Loucy (cell line): Measurements from ENCODE around the gene ZNF555.
A peak's percentile ranks its signal among the peaks of the same experiment; 100 is the strongest.
"Not testable (repeated sequence)": the region's sequence is repeated elsewhere in the genome, so short reads cannot be mapped to it uniquely, and the experiment has no call there.

Source experiments
- H2AFZ ChIP-seq: fragments of 200-600 bp; sonication (generic); 2 replicates; pipeline ENCODE4 v1.6.0; 2016; ENCODE audit warnings: antibody characterized with exemption, mild to moderate bottlenecking, low read length, moderate library complexity
- H3F3A ChIP-seq: fragments of 200-600 bp; 2 replicates; pipeline ENCODE4 v1.6.0; 2016; ENCODE audit warnings: antibody characterized with exemption, low read depth, mild to moderate bottlenecking
- H3K27me3 ChIP-seq: fragments of 200-600 bp; sonication (generic); 2 replicates; pipeline ENCODE4 v1.6.1; 2014; ENCODE audit warnings: low read length, mild to moderate bottlenecking; ENCODE audit not compliant: insufficient read depth, poor library complexity, severe bottlenecking
- H3K36me3 ChIP-seq: fragments of 200-600 bp; sonication (generic); 2 replicates; pipeline ENCODE4 v1.6.1; 2016; ENCODE audit warnings: low read length; ENCODE audit not compliant: insufficient read depth
- H3K4me1 ChIP-seq: fragments of 200-600 bp; sonication (generic); 2 replicates; pipeline ENCODE4 v1.5.1; 2014; ENCODE audit warnings: low read length, mild to moderate bottlenecking; ENCODE audit not compliant: insufficient read depth, poor library complexity, severe bottlenecking
- H3K4me2 ChIP-seq: fragments of 200-600 bp; sonication (generic); 2 replicates; pipeline ENCODE4 v1.6.0; 2014; ENCODE audit warnings: antibody characterized with exemption, low read length, low read depth, mild to moderate bottlenecking; ENCODE audit not compliant: poor library complexity, severe bottlenecking
- H3K4me3 ChIP-seq: fragments of 200-600 bp; sonication (generic); 2 replicates; pipeline ENCODE4 v1.5.1; 2014; ENCODE audit warnings: low read length, mild to moderate bottlenecking, mixed read lengths; ENCODE audit not compliant: poor library complexity, severe bottlenecking
- H3K79me2 ChIP-seq: fragments of 200-600 bp; sonication (generic); 2 replicates; pipeline ENCODE4 v1.6.1; 2014; ENCODE audit warnings: low read length; ENCODE audit not compliant: insufficient read depth
- H3K9ac ChIP-seq: fragments of 200-600 bp; sonication (generic); 2 replicates; pipeline ENCODE4 v1.6.0; 2014; ENCODE audit warnings: mild to moderate bottlenecking, low read depth, low read length, moderate library complexity; ENCODE audit not compliant: poor library complexity, severe bottlenecking
- H3K9me2 ChIP-seq: fragments of 200-600 bp; sonication (generic); replicated peaks from 2 replicates; pipeline ENCODE4 v1.6.1; 2016; ENCODE audit warnings: low read depth, low read length, mixed read lengths
- H3K9me3 ChIP-seq: fragments of 200-600 bp; sonication (generic); 2 replicates; pipeline ENCODE4 v1.6.1; 2014; ENCODE audit warnings: mild to moderate bottlenecking, antibody characterized with exemption, low read length, low read depth; ENCODE audit not compliant: insufficient read depth
- H4K20me1 ChIP-seq: fragments of 200-600 bp; sonication (generic); 2 replicates; pipeline ENCODE4 v1.6.0; 2014; ENCODE audit warnings: antibody characterized with exemption, low read length, mild to moderate bottlenecking; ENCODE audit not compliant: insufficient read depth, poor library complexity, severe bottlenecking
- CTCF ChIP-seq: fragments of 200-600 bp; sonication (generic); conservative IDR thresholded peaks from 2 replicates; pipeline ENCODE4 v1.5.1; 2014; ENCODE audit warnings: mild to moderate bottlenecking, antibody characterized with exemption, low read length
- EZH2phosphoT487 ChIP-seq: fragments of 200-600 bp; IDR thresholded peaks from 2 replicates; pipeline ENCODE4 v1.6.1; 2018; ENCODE audit warnings: antibody characterized with exemption, mild to moderate bottlenecking, moderate library complexity, borderline replicate concordance

The ZNF555 gene

DNA sequence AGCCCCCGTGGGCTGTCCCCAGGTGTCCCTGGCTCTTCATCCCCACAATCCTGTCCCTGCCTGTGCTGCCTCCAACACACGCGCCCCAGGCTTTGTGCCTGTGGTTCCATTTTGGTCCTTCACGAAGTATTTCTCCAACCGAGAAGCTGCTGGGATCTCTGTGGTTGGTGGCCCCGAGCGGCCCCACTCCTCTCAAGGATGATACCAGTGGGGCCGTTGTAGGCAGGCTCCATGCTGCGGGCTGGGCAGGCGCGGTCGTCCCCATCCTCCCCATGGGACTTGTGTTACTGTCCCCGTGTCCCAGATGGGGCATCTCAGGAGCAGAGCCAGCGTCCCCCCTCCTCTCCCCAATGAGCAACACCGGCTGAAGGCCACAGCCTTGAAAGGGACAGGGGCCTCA, 25.4 kb upstream of the ZNF555 start:
- no peaks in the 10 kb centered on the region for H3K9me3 ChIP-seq
- H3K4me2 ChIP-seq: no peak overlapping the region
- H3K79me2 ChIP-seq: no peaks in the 10 kb centered on the region; the same call in 1 of the 2 replicates
- H3K4me3 ChIP-seq: no peak overlapping the region
- no peaks in the 10 kb centered on the region for H4K20me1 ChIP-seq
- TF ChIP-seq EZH2phosphoT487: no peak
- TF ChIP-seq CTCF: no peak
- no peak overlapping the region for H2AFZ ChIP-seq
- no peaks in the 10 kb centered on the region for H3K4me1 ChIP-seq
- no peaks in the 10 kb centered on the region for H3F3A ChIP-seq
- H3K27me3 ChIP-seq: no peaks in the 10 kb centered on the region
- peaks cover 12% of the 10 kb centered on the region; the same call in 1 of the 2 replicates for H3K36me3 ChIP-seq
- no peaks in the 10 kb centered on the region for H3K9me2 ChIP-seq
- no peak overlapping the region for H3K9ac ChIP-seq

- Histone ChIP-seq H2AFZ (no peak overlapping the region), H3K27me3 (no peaks in the 10 kb centered on the region), H4K20me1 (no peaks in the 10 kb centered on the region), H3K4me2 (no peak overlapping the region), H3K79me2 (no peaks in the 10 kb centered on the region; the same call in 1 of the 2 replicates), H3K36me3 (peaks cover 5% of the 10 kb centered on the region; the same call in 1 of the 2 replicates), H3K4me1 (no peaks in the 10 kb centered on the region), H3F3A (no peaks in the 10 kb centered on the region), H3K4me3 (no peak overlapping the region), H3K9ac (no peak overlapping the region), H3K9me3 (no peaks in the 10 kb centered on the region), H3K9me2 (no peaks in the 10 kb centered on the region)
- TF ChIP-seq EZH2phosphoT487: no peak
- no peak for TF ChIP-seq CTCF
Measured at GRCh38 chr19:2816641-2817040, 24.6 kb upstream of the ZNF555 start.

GRCh38 chr19:2817237-2817829, 23.9 kb upstream of the ZNF555 start:
- H2AFZ ChIP-seq, H3K9ac ChIP-seq, H3F3A ChIP-seq, H3K4me3 ChIP-seq, H3K4me2 ChIP-seq, H3K36me3 ChIP-seq, H3K9me3 ChIP-seq, H4K20me1 ChIP-seq, H3K27me3 ChIP-seq, H3K79me2 ChIP-seq, H3K9me2 ChIP-seq, H3K4me1 ChIP-seq: not testable (repeated sequence)

DNA sequence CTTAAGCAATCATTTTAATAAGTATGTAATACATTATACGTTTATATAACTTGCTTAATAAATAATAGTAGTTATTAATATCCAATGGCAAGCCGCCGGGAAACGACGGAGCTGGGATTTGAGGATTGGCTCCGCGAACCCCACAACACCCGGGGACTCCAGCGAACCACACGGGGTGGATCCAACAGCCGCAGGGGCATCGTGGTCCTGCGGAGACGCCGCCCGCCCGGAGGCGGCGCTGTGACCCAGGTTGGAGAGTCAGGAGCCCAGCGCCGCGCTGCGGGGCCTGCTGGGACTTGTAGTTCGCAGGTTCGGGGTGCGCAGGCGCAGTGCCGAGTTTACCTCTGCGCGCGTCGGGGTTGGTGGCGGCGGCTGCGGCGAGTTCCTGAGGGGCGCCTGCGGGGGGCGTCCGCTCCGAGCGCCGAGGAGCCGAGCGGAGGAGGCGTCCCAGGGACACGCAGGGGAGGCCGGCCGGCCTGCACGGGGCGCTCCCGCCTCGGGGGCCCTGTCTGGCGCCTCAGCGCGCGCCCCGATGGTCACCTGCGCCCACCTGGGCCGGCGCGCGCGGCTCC, 21.6 kb upstream of the ZNF555 start, which contains the start of gene ZNF554:
TSS of gene ZNF554 (plus strand) at position 329 of the 572 bp plus-strand sequence. CDS start at position 533, 204 bp downstream.
- TF ChIP-seq CTCF: peak; percentile 81
- TF ChIP-seq EZH2phosphoT487: no peak
- no peaks in the 10 kb centered on the region for H3K9me2 ChIP-seq
- H3K79me2 ChIP-seq: no peaks in the 10 kb centered on the region; the same call in 1 of the 2 replicates
- H3K36me3 ChIP-seq: no peaks in the 10 kb centered on the region; the same call in 1 of the 2 replicates
- H2AFZ ChIP-seq: peak within 1 kb of the TSS; percentile 80
- no peaks in the 10 kb centered on the region for H3K9me3 ChIP-seq
- no peaks in the 10 kb centered on the region for H3K27me3 ChIP-seq
- H3F3A ChIP-seq: no peaks in the 10 kb centered on the region
- H3K4me3 ChIP-seq: peak within 1 kb of the TSS; percentile 87
- no peaks in the 10 kb centered on the region for H3K4me1 ChIP-seq
- peak within 1 kb of the TSS; percentile 89 for H3K9ac ChIP-seq
- peak within 1 kb of the TSS; percentile 79 for H3K4me2 ChIP-seq
- H4K20me1 ChIP-seq: no peaks in the 10 kb centered on the region
